Ecto neural progenitor cell (in vitro differentiated cells): ENCODE data around the gene DDX47.
"Not testable (repeated sequence)": the region's sequence is repeated elsewhere in the genome, so short reads cannot be mapped to it uniquely, and the experiment has no call there.

Source experiments
- DNase-seq: peaks from one replicate; pipeline ENCODE4 v3.0.0-alpha.2; 2018; ENCODE audit warnings: low spot score

Gene DDX47

GRCh38 chr12:12797794-12798152 is 15.4 kb upstream of the DDX47 start:
- DNase-seq: no peak

GRCh38 chr12:12798480-12798879 is 14.7 kb upstream of the DDX47 start:
- DNase-seq: no peak

- DNase-seq: no peak
These were observed 13.8 kb upstream of the DDX47 start for GRCh38 chr12:12799163-12799920.

GRCh38 chr12:12800406-12801180 is 12.6 kb upstream of the DDX47 start:
- no peak for DNase-seq

GRCh38 chr12:12801656-12802055 is 11.5 kb upstream of the DDX47 start:
- DNase-seq: not testable (repeated sequence)

GRCh38 chr12:12803186-12803585 is 10.0 kb upstream of the DDX47 start:
- no peak for DNase-seq

- DNase-seq: no peak
These were observed 9.1 kb upstream of the DDX47 start for GRCh38 chr12:12804011-12804410.

- no peak for DNase-seq
These were observed 8.7 kb upstream of the DDX47 start for GRCh38 chr12:12804432-12804886.

GRCh38 chr12:12806784-12807516 is 6.2 kb upstream of the DDX47 start:
- DNase-seq: no peak

- DNase-seq: not testable (repeated sequence)
These were observed 5.6 kb upstream of the DDX47 start for GRCh38 chr12:12807517-12807903.

- DNase-seq: no peak
These were observed 5.0 kb upstream of the DDX47 start for GRCh38 chr12:12807970-12808702.

- DNase-seq: no peak
These were observed 2.6 kb upstream of the DDX47 start for GRCh38 chr12:12810553-12811021.

- no peak for DNase-seq
These were observed 1.8 kb upstream of the DDX47 start for GRCh38 chr12:12811343-12811742.

GRCh38 chr12:12812174-12812573 is 972 bp upstream of the DDX47 start:
- DNase-seq: no peak

GRCh38 chr12:12812618-12813119 is 477 bp upstream of the DDX47 start:
- DNase-seq: no peak

GRCh38 chr12:12817616-12818015 is 4.5 kb downstream of the DDX47 start:
- no peak for DNase-seq

- DNase-seq: no peak
These were observed 5.6 kb downstream of the DDX47 start for GRCh38 chr12:12818701-12819100.

GRCh38 chr12:12819221-12819620 is 6.1 kb downstream of the DDX47 start:
- no peak for DNase-seq

- DNase-seq: no peak
These were observed 6.7 kb downstream of the DDX47 start for GRCh38 chr12:12819752-12820311.

GRCh38 chr12:12820376-12820775 is 7.2 kb downstream of the DDX47 start:
- DNase-seq: not testable (repeated sequence)

- no peak for DNase-seq
These were observed 8.8 kb downstream of the DDX47 start for GRCh38 chr12:12821975-12822374.
